Ovary (tissue), 9 donors: ENCODE data around the gene CCDC47. TPM values are rescaled to one million over a fixed set of nuclear protein-coding genes. Genes with fewer than 3 reads are reported as not detected.

ENCODE experiments used
- DNase-seq, 5 donors: peaks; one replicate each; pipeline ENCODE4 v3.0.0-alpha.2; 2019 to 2020
- H3K27ac ChIP-seq, 2 donors: fragments of 200-600 bp; one replicate each; pipeline versions ENCODE4 v1.5.1 to v1.8.0; 2019 to 2022
- H3K27me3 ChIP-seq: fragments of 200-600 bp; one replicate; pipeline ENCODE4 v1.8.0; 2022
- H3K36me3 ChIP-seq: fragments of 200-600 bp; sonication (generic); one replicate; pipeline ENCODE4 v1.5.1; 2019
- H3K4me1 ChIP-seq: one replicate; pipeline ENCODE4 v1.8.1; 2013; ENCODE audit warnings: mild to moderate bottlenecking, moderate library complexity; ENCODE audit not compliant: insufficient read depth
- H3K4me3 ChIP-seq: fragments of 200-600 bp; sonication (generic); one replicate; pipeline ENCODE4 v1.5.1; 2017
- H3K9me3 ChIP-seq, 2 donors: fragments of 200-600 bp in 1 of 2; sonication (generic) in 1 of 2; one replicate each; pipeline versions ENCODE4 v1.5.1 to v1.8.1; 2013 to 2019; ENCODE audit warnings: mild to moderate bottlenecking in 1 of 2, moderate library complexity in 1 of 2
- EP300 ChIP-seq: sonication (generic); formaldehyde crosslinking; IDR thresholded peaks from one replicate; pipeline ENCODE4 v1.6.1; 2017; ENCODE audit warnings: antibody characterized with exemption
- POLR2A ChIP-seq: fragments of 450-650 bp; IDR thresholded peaks from one replicate; pipeline ENCODE4 v1.6.1; 2017; ENCODE audit warnings: antibody characterized with exemption, mild to moderate bottlenecking, moderate library complexity
- WGBS, 3 donors: extraction: QIAGEN DNeasy Blood & Tissue Kit in 1 of 3; methylation state at CpG; one replicate each; pipeline versions ENCODE4 v1.1.5 to v1.1.7; 2013 to 2017; 5-methylcytosine and 5-hydroxymethylcytosine counted together
- intact Hi-C, 4 donors: fragments of 100-400 bp; cut with DNase I; formaldehyde crosslinking; loops; one replicate each; pipeline versions ENCODE4 v1.11.0 to v1.15.1; 2022 to 2023
- polyA plus RNA-seq, 2 donors: library from polyadenylated mRNA; stranded (reverse); fragments of 200-250 nt in 1 of 2; fragments of 350-450 nt in 1 of 2; fragmentation: Illumina TruSeq in 1 of 2; extraction: RNeasy Lipid Tissue Mini Kit (QIAGEN cat#74804) in 1 of 2; gene quantifications; one replicate each; pipeline ENCODE4 v1.2.3, GENCODE V29; 2013 to 2014
- total RNA-seq, 7 donors: library from RNA; depleted of rRNA in 2 of 7; stranded (reverse); fragments of >200 nt in 2 of 7; fragmentation: NEBNext Ultra II Directional in 3 of 7; extraction: Animal tissue kit (Norgen Biotek cat#: 25700) in 3 of 7; gene quantifications; one replicate each; pipeline versions ENCODE4 v1.1.0 to v1.2.4, GENCODE V29; 2016 to 2023
- TF ChIP-seq, protein P1 (sequence below), 3 donors: fragments of 450-650 bp in 2 of 3; fragments of 200-600 bp in 1 of 3; IDR thresholded peaks; one replicate each; pipeline versions ENCODE4 v1.5.1 to v1.8.0; 2016 to 2022; ENCODE audit warnings: antibody characterized with exemption in 3 of 3, mild to moderate bottlenecking in 1 of 3
- donor health status: DM: no; HTN: no; CAD: no; lungs with moderate emphysema.
- donor health status: DM: no; HTN: no; CAD: no.
- donor health status: Bipolar disorder and iron deficiency.
- donor health status: DM: yes; HTN: yes; CAD: no.
- donor health status: DM: no; HTN: no; CAD: no.
- donor health status: DM: yes; HTN: yes; CAD: no.

The CCDC47 gene
- total and polyA plus RNA-seq, 9 donors = 31.1 to 83.6 (median 63.2) TPM

DNA sequence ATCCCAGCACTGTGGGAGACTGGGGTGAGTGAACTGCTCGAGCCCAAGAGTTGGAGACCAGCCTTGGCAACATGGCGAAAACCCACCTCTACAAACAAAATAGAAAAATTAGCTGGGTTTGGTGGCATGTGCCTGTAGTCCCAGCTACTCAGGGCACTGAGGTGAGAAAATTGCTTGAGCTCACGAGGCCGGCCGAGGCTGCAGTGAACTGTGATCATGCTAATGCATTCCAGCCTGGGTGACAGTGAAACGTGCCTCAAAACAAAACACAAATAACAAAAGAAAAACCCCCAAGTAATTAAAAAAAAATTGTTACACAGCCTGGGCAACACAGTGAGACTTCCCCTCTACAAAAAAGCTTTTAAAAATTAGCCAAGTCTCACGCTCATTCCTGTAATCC, 5.0 kb downstream of the CCDC47 start:
- Histone ChIP-seq H3K36me3 (no peaks in the 10 kb centered on the region), H3K4me3 (no peak overlapping the region), H3K27me3 (no peaks in the 10 kb centered on the region), H3K27ac (no peak overlapping the region), H3K4me1 (peaks cover 1% of the 10 kb centered on the region), H3K9me3 (no peaks in the 10 kb centered on the region)
- intact Hi-C loops = no loop called here
- WGBS, 3 donors = 88 to 89% (median 88%) methylated on average over 7 of the region's 7 CpGs
- TF ChIP-seq POLR2A (no peak), EP300 (no peak)
- TF ChIP-seq, protein P1, sequence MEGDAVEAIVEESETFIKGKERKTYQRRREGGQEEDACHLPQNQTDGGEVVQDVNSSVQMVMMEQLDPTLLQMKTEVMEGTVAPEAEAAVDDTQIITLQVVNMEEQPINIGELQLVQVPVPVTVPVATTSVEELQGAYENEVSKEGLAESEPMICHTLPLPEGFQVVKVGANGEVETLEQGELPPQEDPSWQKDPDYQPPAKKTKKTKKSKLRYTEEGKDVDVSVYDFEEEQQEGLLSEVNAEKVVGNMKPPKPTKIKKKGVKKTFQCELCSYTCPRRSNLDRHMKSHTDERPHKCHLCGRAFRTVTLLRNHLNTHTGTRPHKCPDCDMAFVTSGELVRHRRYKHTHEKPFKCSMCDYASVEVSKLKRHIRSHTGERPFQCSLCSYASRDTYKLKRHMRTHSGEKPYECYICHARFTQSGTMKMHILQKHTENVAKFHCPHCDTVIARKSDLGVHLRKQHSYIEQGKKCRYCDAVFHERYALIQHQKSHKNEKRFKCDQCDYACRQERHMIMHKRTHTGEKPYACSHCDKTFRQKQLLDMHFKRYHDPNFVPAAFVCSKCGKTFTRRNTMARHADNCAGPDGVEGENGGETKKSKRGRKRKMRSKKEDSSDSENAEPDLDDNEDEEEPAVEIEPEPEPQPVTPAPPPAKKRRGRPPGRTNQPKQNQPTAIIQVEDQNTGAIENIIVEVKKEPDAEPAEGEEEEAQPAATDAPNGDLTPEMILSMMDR (IDR thresholded peaks at IDR 0.05) = no peak
- DNase-seq = no peak

DNA sequence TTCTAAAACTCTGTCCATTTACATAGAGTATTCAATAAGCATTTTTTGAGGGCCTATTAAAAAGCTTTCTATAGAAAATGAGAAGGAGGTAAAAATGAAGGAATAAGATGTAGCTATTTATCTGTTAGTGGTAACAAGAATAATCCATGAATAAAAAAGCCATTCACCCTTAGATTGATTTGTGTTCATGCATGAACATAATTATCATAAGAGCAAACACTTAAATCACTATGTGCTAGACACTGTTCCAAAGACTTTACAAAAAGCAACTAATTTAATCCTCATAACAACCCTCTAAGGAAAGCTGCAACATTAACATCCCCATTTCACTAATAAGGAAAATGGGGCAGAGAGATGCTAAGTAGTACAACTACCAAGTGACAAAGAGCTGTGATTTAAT, 6.6 kb downstream of the CCDC47 start:
- Histone ChIP-seq H3K9me3 (no peaks in the 10 kb centered on the region), H3K36me3 (no peaks in the 10 kb centered on the region), H3K27ac (no peak overlapping the region), H3K27me3 (no peaks in the 10 kb centered on the region), H3K4me1 (no peaks in the 10 kb centered on the region), H3K4me3 (no peak overlapping the region)
- TF ChIP-seq, protein P1 (IDR thresholded peaks at IDR 0.05) = no peak
- TF ChIP-seq EP300 (no peak), POLR2A (no peak)
- intact Hi-C loops = no loop called here
- no peak for DNase-seq

GRCh38 chr17:63764716-63765115, 8.7 kb downstream of the CCDC47 start:
- intact Hi-C loops = no loop called here
- Histone ChIP-seq H3K9me3 (no peaks in the 10 kb centered on the region), H3K4me1 (no peaks in the 10 kb centered on the region), H3K27ac (no peak overlapping the region), H3K4me3 (no peak overlapping the region), H3K27me3 (no peaks in the 10 kb centered on the region), H3K36me3 (no peaks in the 10 kb centered on the region)
- TF ChIP-seq EP300 = no peak
- TF ChIP-seq, protein P1 (IDR thresholded peaks at IDR 0.05) = no peak
- TF ChIP-seq POLR2A = no peak
- WGBS, 3 donors = 20 to 32% (median 22%) methylated on average over 4 of the region's 4 CpGs
- no peak for DNase-seq

DNA sequence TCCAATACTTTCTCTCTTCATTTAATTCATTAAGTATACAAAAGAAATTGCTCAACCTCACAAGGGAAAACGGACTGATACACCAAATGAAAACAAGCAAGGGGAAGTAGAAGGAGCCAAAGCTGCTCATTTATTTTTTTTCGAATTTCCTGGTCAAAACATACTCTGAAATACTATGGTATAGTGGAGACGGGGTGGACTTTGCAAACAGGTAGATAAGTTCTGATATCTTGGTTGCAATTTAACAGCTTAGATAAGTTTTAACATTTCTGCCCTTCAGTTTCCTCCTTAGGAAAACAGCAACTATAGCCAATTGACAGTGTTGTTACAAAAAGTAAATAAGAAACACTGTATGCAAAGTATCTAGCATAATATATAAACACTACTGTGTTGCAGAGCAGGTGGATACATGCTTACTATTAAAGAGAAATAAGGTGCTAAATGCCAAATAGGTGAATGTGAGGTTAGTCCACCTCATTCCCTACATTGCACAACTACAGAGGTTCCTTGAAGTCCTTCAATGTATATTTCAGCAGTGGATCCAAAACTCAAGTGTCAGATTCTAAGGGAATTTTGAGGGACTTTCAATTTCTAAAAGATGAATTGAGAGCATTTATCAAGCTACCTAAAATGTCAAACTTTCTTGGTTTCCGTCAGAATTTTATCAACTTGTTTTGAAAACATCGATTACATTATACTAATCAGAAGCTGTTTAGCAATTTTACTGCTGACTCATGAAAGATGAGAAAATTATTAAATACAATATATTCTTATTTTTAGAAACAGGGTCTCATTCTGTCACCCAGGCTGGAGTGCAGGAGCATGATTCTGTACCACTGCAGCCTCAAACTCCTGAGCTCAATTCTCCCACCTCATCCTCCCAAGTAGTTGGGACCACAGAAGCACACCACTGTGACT, 11.0 kb downstream of the CCDC47 start:
- H3K9me3 ChIP-seq = no peaks in the 10 kb centered on the region
- H3K36me3 ChIP-seq = no peaks in the 10 kb centered on the region
- H3K4me3 ChIP-seq = no peak overlapping the region
- intact Hi-C loops = no loop called here
- TF ChIP-seq, protein P1 (IDR thresholded peaks at IDR 0.05) = no peak
- TF ChIP-seq EP300 = no peak
- no peaks in the 10 kb centered on the region for H3K27me3 ChIP-seq
- H3K4me1 ChIP-seq = no peaks in the 10 kb centered on the region
- no peak for DNase-seq
- no peak overlapping the region for H3K27ac ChIP-seq
- 39 to 69% (median 41%) methylated on average over 5 of the region's 5 CpGs for WGBS, 3 donors
